ENCODE data around the gene LCP1. TPM values are rescaled to one million over a fixed set of nuclear protein-coding genes. Genes with fewer than 3 reads are reported as not detected.

LCP1 gene
- total and polyA plus RNA-seq, 3 donors from 2014 or later: 24.1 to 80.5 (median 48.7) TPM

GRCh38 chr13:46145950-46146349 is 36.0 kb downstream of the LCP1 start:
- WGBS, 2 donors: 52 to 90% methylated on average over 2 of the region's 2 CpGs
- Histone ChIP-seq H3K4me3 (no peak overlapping the region), H3K9me3 (no peaks in the 10 kb centered on the region), H3K36me3 (ENCODE audit: low read depth, missing control alignments) (no peaks in the 10 kb centered on the region), H3K4me1 (no peaks in the 10 kb centered on the region), H3K27me3 (no peaks in the 10 kb centered on the region), H3K27ac (no peak overlapping the region)
- intact Hi-C loops (cut with DNase I; ENCODE audit: low total_unique reads): no loop called here
- no peak for DNase-seq
- TF ChIP-seq, protein P1, sequence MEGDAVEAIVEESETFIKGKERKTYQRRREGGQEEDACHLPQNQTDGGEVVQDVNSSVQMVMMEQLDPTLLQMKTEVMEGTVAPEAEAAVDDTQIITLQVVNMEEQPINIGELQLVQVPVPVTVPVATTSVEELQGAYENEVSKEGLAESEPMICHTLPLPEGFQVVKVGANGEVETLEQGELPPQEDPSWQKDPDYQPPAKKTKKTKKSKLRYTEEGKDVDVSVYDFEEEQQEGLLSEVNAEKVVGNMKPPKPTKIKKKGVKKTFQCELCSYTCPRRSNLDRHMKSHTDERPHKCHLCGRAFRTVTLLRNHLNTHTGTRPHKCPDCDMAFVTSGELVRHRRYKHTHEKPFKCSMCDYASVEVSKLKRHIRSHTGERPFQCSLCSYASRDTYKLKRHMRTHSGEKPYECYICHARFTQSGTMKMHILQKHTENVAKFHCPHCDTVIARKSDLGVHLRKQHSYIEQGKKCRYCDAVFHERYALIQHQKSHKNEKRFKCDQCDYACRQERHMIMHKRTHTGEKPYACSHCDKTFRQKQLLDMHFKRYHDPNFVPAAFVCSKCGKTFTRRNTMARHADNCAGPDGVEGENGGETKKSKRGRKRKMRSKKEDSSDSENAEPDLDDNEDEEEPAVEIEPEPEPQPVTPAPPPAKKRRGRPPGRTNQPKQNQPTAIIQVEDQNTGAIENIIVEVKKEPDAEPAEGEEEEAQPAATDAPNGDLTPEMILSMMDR (IDR thresholded peaks at IDR 0.05): no peak
- no peak for TF ChIP-seq POLR2A (IDR thresholded peaks at IDR 0.05)

DNA sequence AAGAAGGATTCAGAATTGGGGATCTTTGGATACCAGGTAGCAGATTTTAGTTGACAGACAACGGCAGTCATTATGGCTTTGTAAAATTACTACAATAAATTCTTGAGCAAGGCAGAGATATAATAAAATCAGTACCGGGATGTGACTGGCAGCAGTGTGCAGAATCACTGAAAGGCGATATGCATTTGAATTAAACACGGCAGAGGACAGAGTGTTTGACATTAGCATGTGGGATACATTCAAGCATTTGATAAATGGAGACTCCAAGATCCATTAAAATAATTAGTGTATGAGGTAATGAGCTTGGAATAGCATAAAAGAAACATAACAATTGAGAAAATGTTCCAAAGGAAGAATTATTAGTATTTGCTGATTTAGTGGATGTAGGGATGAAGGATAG is 36.8 kb downstream of the LCP1 start:
- Histone ChIP-seq H3K27ac (no peak overlapping the region), H3K27me3 (no peaks in the 10 kb centered on the region), H3K4me1 (no peaks in the 10 kb centered on the region), H3K4me3 (no peak overlapping the region), H3K9me3 (no peaks in the 10 kb centered on the region), H3K36me3 (ENCODE audit: low read depth, missing control alignments) (no peaks in the 10 kb centered on the region)
- no peak for DNase-seq
- intact Hi-C loops (cut with DNase I; ENCODE audit: low total_unique reads): no loop called here
- WGBS, 2 donors: 56 to 57% methylated on average over 4 of the region's 4 CpGs
- no peak for TF ChIP-seq POLR2A (IDR thresholded peaks at IDR 0.05)
- TF ChIP-seq, protein P1 (IDR thresholded peaks at IDR 0.05): no peak

DNA sequence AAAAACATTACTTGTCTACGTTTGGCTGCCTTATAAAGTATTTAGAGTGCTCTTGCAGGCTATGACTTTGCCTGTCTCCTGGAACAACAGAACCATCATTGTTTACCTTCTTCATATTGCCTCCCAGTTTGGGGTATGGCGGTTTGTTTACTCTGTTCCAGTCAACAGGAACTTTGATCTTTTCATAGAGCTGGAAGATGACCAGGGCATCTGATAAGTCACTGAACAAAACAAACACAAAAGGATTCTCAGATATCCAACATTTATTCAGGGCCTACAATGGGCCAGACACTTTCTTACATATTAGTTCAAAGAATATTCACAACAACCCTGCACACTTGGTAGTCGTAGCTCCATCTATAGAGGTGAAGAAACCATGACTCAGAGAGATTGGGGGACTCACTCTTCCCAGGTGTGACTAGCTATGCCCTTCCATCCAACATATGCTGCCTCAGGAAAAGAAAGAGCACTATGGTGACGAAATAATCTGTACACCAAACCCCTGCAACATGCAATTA is 38.7 kb downstream of the LCP1 start:
- DNase-seq: no peak
- intact Hi-C loops (cut with DNase I; ENCODE audit: low total_unique reads): no loop called here
- 83 to 86% methylated on average over 4 of the region's 4 CpGs for WGBS, 2 donors
- Histone ChIP-seq H3K4me1 (no peaks in the 10 kb centered on the region), H3K4me3 (no peak overlapping the region), H3K36me3 (ENCODE audit: low read depth, missing control alignments) (no peaks in the 10 kb centered on the region), H3K9me3 (no peaks in the 10 kb centered on the region), H3K27ac (no peak overlapping the region), H3K27me3 (no peaks in the 10 kb centered on the region)
- no peak for TF ChIP-seq POLR2A (IDR thresholded peaks at IDR 0.05)
- TF ChIP-seq, protein P1 (IDR thresholded peaks at IDR 0.05): no peak

- 86 to 93% methylated on average over 3 of the region's 3 CpGs for WGBS, 2 donors
- no peak overlapping the region for H3K4me3 ChIP-seq
- H3K4me1 ChIP-seq: no peaks in the 10 kb centered on the region
- no peak for DNase-seq
- no peaks in the 10 kb centered on the region for H3K9me3 ChIP-seq
- H3K27ac ChIP-seq: no peak overlapping the region
- no peaks in the 10 kb centered on the region for H3K36me3 ChIP-seq (ENCODE audit: low read depth, missing control alignments)
- H3K27me3 ChIP-seq: no peaks in the 10 kb centered on the region
- intact Hi-C loops (cut with DNase I; ENCODE audit: low total_unique reads): no loop called here
- TF ChIP-seq, protein P1 (IDR thresholded peaks at IDR 0.05): no peak
- TF ChIP-seq POLR2A (IDR thresholded peaks at IDR 0.05): no peak
Observed at GRCh38 chr13:46142776-46143175, 39.2 kb downstream of the LCP1 start.

- H3K27me3 ChIP-seq: no peaks in the 10 kb centered on the region
- H3K4me3 ChIP-seq: no peak overlapping the region
- 82% methylated on average over 2 of the region's 2 CpGs for WGBS, 2 donors
- no peak for DNase-seq
- no peaks in the 10 kb centered on the region for H3K9me3 ChIP-seq
- intact Hi-C loops (cut with DNase I; ENCODE audit: low total_unique reads): no loop called here
- H3K36me3 ChIP-seq (ENCODE audit: low read depth, missing control alignments): no peaks in the 10 kb centered on the region
- H3K27ac ChIP-seq: no peak overlapping the region
- no peak for TF ChIP-seq POLR2A (IDR thresholded peaks at IDR 0.05)
- TF ChIP-seq, protein P1 (IDR thresholded peaks at IDR 0.05): no peak
- no peaks in the 10 kb centered on the region for H3K4me1 ChIP-seq
Observed at GRCh38 chr13:46140044-46140443, 41.9 kb downstream of the LCP1 start.
